Measurements from ENCODE around the gene ALG1.
"Not testable (repeated sequence)": the region's sequence is repeated elsewhere in the genome, so short reads cannot be mapped to it uniquely, and the experiment has no call there.

Gene ALG1

GRCh38 chr16:5099174-5099573 lies 27.5 kb downstream of the ALG1 start:
- DNase-seq (ENCODE audit: low read depth): not testable (repeated sequence)

- not testable (repeated sequence) for DNase-seq (ENCODE audit: low read depth)
These were observed 31.8 kb downstream of the ALG1 start for GRCh38 chr16:5103296-5104032.

GRCh38 chr16:5105039-5105438 lies 33.4 kb downstream of the ALG1 start:
- not testable (repeated sequence) for DNase-seq (ENCODE audit: low read depth)

- no peak for DNase-seq (ENCODE audit: low read depth)
These were observed 37.0 kb downstream of the ALG1 start for GRCh38 chr16:5108505-5109158.

GRCh38 chr16:5110933-5111332 lies 39.3 kb downstream of the ALG1 start:
- DNase-seq (ENCODE audit: low read depth): not testable (repeated sequence)

GRCh38 chr16:5116780-5117295 lies 45.2 kb downstream of the ALG1 start:
- not testable (repeated sequence) for DNase-seq (ENCODE audit: low read depth)

- peak; percentile 38 for DNase-seq (ENCODE audit: low read depth)
These were observed 45.9 kb downstream of the ALG1 start for GRCh38 chr16:5117300-5118087.

GRCh38 chr16:5131467-5132004 lies 59.9 kb downstream of the ALG1 start:
- not testable (repeated sequence) for DNase-seq (ENCODE audit: low read depth)

GRCh38 chr16:5132915-5133600 lies 61.4 kb downstream of the ALG1 start:
- DNase-seq (ENCODE audit: low read depth): not testable (repeated sequence)

GRCh38 chr16:5134739-5135452 lies 63.3 kb downstream of the ALG1 start:
- not testable (repeated sequence) for DNase-seq (ENCODE audit: low read depth)

Measured in T follicular helper cell (primary cell).